Neuronal stem cell (in vitro differentiated cells): Measurements from ENCODE around the gene JSRP1.

Experiments used
- DNase-seq: peaks from one replicate; pipeline ENCODE4 v3.0.0-alpha.2; 2013; ENCODE audit warnings: low spot score
- H2AFZ ChIP-seq: one replicate; pipeline ENCODE4 v1.6.1; 2013; ENCODE audit warnings: mild to moderate bottlenecking, low read length, inconsistent platforms
- H2AK5ac ChIP-seq: 2 replicates; pipeline ENCODE4 v1.6.1; 2013; ENCODE audit warnings: low read depth, mild to moderate bottlenecking, inconsistent platforms, low read length, moderate library complexity, mixed read lengths
- H2BK120ac ChIP-seq: 2 replicates; pipeline ENCODE4 v1.6.1; 2013; ENCODE audit warnings: low read depth, mild to moderate bottlenecking, inconsistent platforms, low read length, moderate library complexity, mixed read lengths
- H2BK12ac ChIP-seq: one replicate; pipeline ENCODE4 v1.6.1; 2013; ENCODE audit warnings: low read length, inconsistent platforms
- H2BK15ac ChIP-seq: 2 replicates; pipeline ENCODE4 v1.6.1; 2013; ENCODE audit warnings: mild to moderate bottlenecking, low read length, inconsistent platforms, mixed read lengths
- H2BK5ac ChIP-seq: one replicate; pipeline ENCODE4 v1.6.1; 2013; ENCODE audit warnings: inconsistent platforms, mild to moderate bottlenecking, low read length, moderate library complexity
- H3K14ac ChIP-seq: one replicate; pipeline ENCODE4 v1.6.1; 2013; ENCODE audit warnings: low read length, inconsistent platforms
- H3K18ac ChIP-seq: 2 replicates; pipeline ENCODE4 v1.6.1; 2013; ENCODE audit warnings: low read length, inconsistent platforms
- H3K23ac ChIP-seq: 2 replicates; pipeline ENCODE4 v1.6.1; 2013; ENCODE audit warnings: low read depth, mild to moderate bottlenecking, mixed read lengths, low read length, inconsistent platforms; ENCODE audit not compliant: poor library complexity
- H3K27ac ChIP-seq: replicated peaks from 3 replicates; pipeline ENCODE4 v1.5.1; 2013; ENCODE audit warnings: low read length, inconsistent platforms
- H3K27me3 ChIP-seq, 3 experiments: 2 replicates each; pipeline ENCODE4 v1.6.1; 2013; ENCODE audit warnings: low read length in 3 of 3, mild to moderate bottlenecking in 2 of 3, inconsistent platforms in 1 of 3, low read depth in 1 of 3, mixed read lengths in 1 of 3, moderate library complexity in 1 of 3; ENCODE audit not compliant: control insufficient read depth in 3 of 3, insufficient read depth in 3 of 3
- H3K36me3 ChIP-seq, 2 donors: replicated peaks in 1 of 2; 2 replicates each; pipeline ENCODE4 v1.6.1; 2013; ENCODE audit warnings: low read length in 2 of 2; ENCODE audit not compliant: control insufficient read depth in 2 of 2, insufficient read depth in 2 of 2
- H3K4ac ChIP-seq: 2 replicates; pipeline ENCODE4 v1.6.1; 2013; ENCODE audit warnings: inconsistent platforms, mild to moderate bottlenecking, low read length, moderate library complexity
- H3K4me1 ChIP-seq, 2 donors: 1 replicate in 1 of 2; 2 replicates in 1 of 2; pipeline ENCODE4 v1.6.1; 2013; ENCODE audit warnings: low read length in 2 of 2, low read depth in 1 of 2; ENCODE audit not compliant: control insufficient read depth in 2 of 2, insufficient read depth in 1 of 2
- H3K4me2 ChIP-seq: one replicate; pipeline ENCODE4 v1.6.1; 2013; ENCODE audit warnings: mild to moderate bottlenecking, low read length, inconsistent platforms; ENCODE audit not compliant: insufficient read depth, poor library complexity, severe bottlenecking
- H3K4me3 ChIP-seq, 2 donors: 2 replicates each; pipeline ENCODE4 v1.5.1; 2013; ENCODE audit warnings: low read length in 2 of 2, mild to moderate bottlenecking in 2 of 2, inconsistent platforms in 1 of 2, moderate library complexity in 1 of 2
- H3K79me1 ChIP-seq: one replicate; pipeline ENCODE4 v1.6.1; 2013; ENCODE audit warnings: low read depth, mild to moderate bottlenecking, inconsistent platforms, low read length, moderate library complexity
- H3K9ac ChIP-seq: one replicate; pipeline ENCODE4 v1.6.1; 2013; ENCODE audit warnings: mild to moderate bottlenecking, low read depth, low read length, inconsistent platforms; ENCODE audit not compliant: poor library complexity
- H3K9me3 ChIP-seq, 2 donors: replicated peaks in 1 of 2; 2 replicates each; pipeline versions ENCODE3 to v1.6.1; 2013; ENCODE audit warnings: low read length in 2 of 2, mild to moderate bottlenecking in 2 of 2, inconsistent platforms in 1 of 2, low read depth in 1 of 2, mixed read lengths in 1 of 2, moderate library complexity in 1 of 2; ENCODE audit not compliant: control insufficient read depth in 2 of 2, insufficient read depth in 1 of 2
- H4K8ac ChIP-seq: one replicate; pipeline ENCODE4 v1.6.1; 2013; ENCODE audit warnings: low read depth, mild to moderate bottlenecking, inconsistent platforms, low read length, moderate library complexity
- H4K91ac ChIP-seq: one replicate; pipeline ENCODE4 v1.6.1; 2013; ENCODE audit warnings: low read length, low read depth, mild to moderate bottlenecking, inconsistent platforms; ENCODE audit not compliant: poor library complexity
- WGBS, 2 donors: extraction: QIAGEN DNeasy Blood & Tissue Kit; methylation state at CpG; one replicate each; pipeline ENCODE4 v1.1.7; 2013; ENCODE audit warnings: missing lambda C conversion rate in 2 of 2, mixed read lengths in 1 of 2; ENCODE audit not compliant: insufficient read length in 2 of 2, insufficient replicate concordance in 1 of 2; ENCODE audit errors: extremely low coverage in 2 of 2; 5-methylcytosine and 5-hydroxymethylcytosine counted together

The JSRP1 gene

GRCh38 chr19:2242092-2242537, 14.1 kb downstream of the JSRP1 start:
- Histone ChIP-seq H3K18ac (no peak overlapping the region), H2BK15ac (no peak overlapping the region), H4K8ac (no peak overlapping the region), H3K4me1 (peaks cover 23 to 30% of the 10 kb centered on the region in 2 donors), H3K4me2 (no peak overlapping the region), H3K27me3 (no peaks in the 10 kb centered on the region), H3K23ac (peak overlapping the region; percentile 69), H3K9me3 (no peaks in the 10 kb centered on the region), H3K79me1 (peaks cover 44% of the 10 kb centered on the region), H3K4me3 (no peak overlapping the region), H2BK12ac (no peak overlapping the region), H3K4ac (no peak overlapping the region), H3K36me3 (peaks cover 43 to 89% of the 10 kb centered on the region in 2 donors), H2BK120ac (no peak overlapping the region), H3K14ac (no peak overlapping the region), H2AFZ (no peak overlapping the region), H3K9ac (peak overlapping the region; percentile 88), H3K27ac (no peak overlapping the region), H2BK5ac (no peak overlapping the region), H4K91ac (no peak overlapping the region), H2AK5ac (no peak overlapping the region)
- WGBS, 2 donors = no CpG with 5 or more reads among the region's 12 CpGs
- DNase-seq = no peak

- H3K4ac ChIP-seq = no peak overlapping the region
- peak overlapping the region; percentile 20 for H3K23ac ChIP-seq
- H3K14ac ChIP-seq = no peak overlapping the region
- peaks cover 43% of the 10 kb centered on the region for H3K79me1 ChIP-seq
- H3K4me3 ChIP-seq = peak overlapping the region in 1 of 2 donors; percentile 60
- H3K9ac ChIP-seq = peak overlapping the region; percentile 65
- no peaks in the 10 kb centered on the region for H3K27me3 ChIP-seq
- H4K91ac ChIP-seq = no peak overlapping the region
- H2AK5ac ChIP-seq = peak overlapping the region; percentile 1
- no peak for DNase-seq
- H3K18ac ChIP-seq = no peak overlapping the region
- H2BK12ac ChIP-seq = no peak overlapping the region
- H3K4me2 ChIP-seq = no peak overlapping the region
- no peak overlapping the region for H2BK120ac ChIP-seq
- peak overlapping the region; percentile 14 for H2BK5ac ChIP-seq
- H3K4me1 ChIP-seq = peaks cover 23 to 30% of the 10 kb centered on the region in 2 donors
- no peak overlapping the region for H2BK15ac ChIP-seq
- H3K27ac ChIP-seq = no peak overlapping the region
- no peak overlapping the region for H4K8ac ChIP-seq
- no CpG with 5 or more reads among the region's 41 CpGs for WGBS, 2 donors
- peaks cover 35 to 79% of the 10 kb centered on the region in 2 donors for H3K36me3 ChIP-seq
- no peak overlapping the region for H2AFZ ChIP-seq
- H3K9me3 ChIP-seq = no peaks in the 10 kb centered on the region
Observed at GRCh38 chr19:2240881-2241760, 15.1 kb downstream of the JSRP1 start.

- Histone ChIP-seq H3K79me1 (peaks cover 42% of the 10 kb centered on the region), H3K4me2 (peak overlapping the region; percentile 54), H2BK12ac (no peak overlapping the region), H3K18ac (peak overlapping the region; percentile 20), H3K9me3 (no peaks in the 10 kb centered on the region), H3K27ac (no peak overlapping the region), H3K4me3 (peak overlapping the region; percentile 43 to 60), H2AFZ (no peak overlapping the region), H3K14ac (no peak overlapping the region), H4K91ac (no peak overlapping the region), H3K27me3 (no peaks in the 10 kb centered on the region), H3K36me3 (peaks cover 24 to 68% of the 10 kb centered on the region in 2 donors), H3K4ac (no peak overlapping the region), H2BK15ac (no peak overlapping the region), H2BK120ac (no peak overlapping the region), H2AK5ac (peak overlapping the region; percentile 26), H3K9ac (no peak overlapping the region), H3K23ac (no peak overlapping the region), H3K4me1 (peaks cover 23 to 30% of the 10 kb centered on the region in 2 donors), H2BK5ac (peak overlapping the region; percentile 4), H4K8ac (no peak overlapping the region)
- peak; percentile 56 for DNase-seq
- WGBS, 2 donors = no CpG with 5 or more reads among the region's 34 CpGs
Observed at GRCh38 chr19:2239771-2240770, 16.1 kb downstream of the JSRP1 start.
